H1 (cell line): Measurements from ENCODE around the gene BBS4. TPM values are rescaled to one million over a fixed set of nuclear protein-coding genes. Genes with fewer than 3 reads are reported as not detected.

Experiments used
- CTCF ChIA-PET: fragments of 300-600 bp; sonication (Branson Sonifier 250); formaldehyde crosslinking; loops from one replicate; lab custom pipeline; 2021; ENCODE audit not compliant: partially characterized antibody; lab: Charles Lee
- POLR2A ChIA-PET: fragments of 300-600 bp; sonication (Branson Sonifier 250); formaldehyde crosslinking; loops from one replicate; lab custom pipeline; 2021; ENCODE audit warnings: inconsistent platforms; ENCODE audit not compliant: partially characterized antibody; lab: Charles Lee
- DNase-seq, 2 experiments: peaks; one replicate each; pipeline versions ENCODE4 v3.0.0 to v3.0.0-alpha.2; 2010 to 2022; ENCODE audit warnings: low spot score in 2 of 2, low read depth in 1 of 2, mixed read lengths in 1 of 2
- FAIRE-seq: peaks from 2 replicates; lab custom pipeline; 2011; peaks lifted over from hg19 to GRCh38; lab: Jason Lieb, UNC
- H2AFZ ChIP-seq: 2 replicates; pipeline ENCODE4 v1.8.1; 2012; ENCODE audit warnings: low read length, inconsistent platforms
- H2AK5ac ChIP-seq: 2 replicates; pipeline ENCODE4 v1.6.1; 2013; ENCODE audit warnings: low read depth, low read length
- H2BK120ac ChIP-seq: replicated peaks from 2 replicates; pipeline ENCODE3; 2013; ENCODE audit warnings: low read depth, low read length, inconsistent platforms
- H2BK12ac ChIP-seq: 2 replicates; pipeline ENCODE4 v1.6.1; 2013; ENCODE audit warnings: low read depth, low read length
- H2BK15ac ChIP-seq: 2 replicates; pipeline ENCODE4 v1.6.1; 2013; ENCODE audit warnings: low read length
- H2BK20ac ChIP-seq: 2 replicates; pipeline ENCODE4 v1.6.1; 2013; ENCODE audit warnings: low read length
- H2BK5ac ChIP-seq: 2 replicates; pipeline ENCODE4 v1.6.1; 2013; ENCODE audit warnings: low read depth, low read length
- H3K14ac ChIP-seq: 2 replicates; pipeline ENCODE4 v1.6.1; 2013; ENCODE audit warnings: inconsistent platforms; ENCODE audit not compliant: insufficient read length
- H3K18ac ChIP-seq: 2 replicates; pipeline ENCODE4 v1.6.1; 2013; ENCODE audit warnings: low read length; ENCODE audit errors: extremely low read depth
- H3K23ac ChIP-seq: 2 replicates; pipeline ENCODE4 v1.6.1; 2013; ENCODE audit warnings: inconsistent platforms; ENCODE audit not compliant: insufficient read length
- H3K23me2 ChIP-seq: 2 replicates; pipeline ENCODE4 v1.6.1; 2013; ENCODE audit warnings: low read depth, low read length
- H3K27ac ChIP-seq: 2 replicates; pipeline ENCODE4 v1.6.1; 2011; ENCODE audit warnings: low read depth, low read length, inconsistent platforms
- H3K27me3 ChIP-seq, 4 experiments: replicated peaks in 1 of 4; 1 replicate in 1 of 4; 2 replicates in 3 of 4; pipeline versions ENCODE4 v1.6.1 to v1.8.1; 2011 to 2013; ENCODE audit warnings: low read length in 3 of 4, mild to moderate bottlenecking in 3 of 4, inconsistent platforms in 2 of 4, mixed read lengths in 2 of 4, moderate library complexity in 1 of 4; ENCODE audit not compliant: control insufficient read depth in 3 of 4, insufficient read depth in 3 of 4; ENCODE audit errors: extremely low read depth in 1 of 4
- H3K36me3 ChIP-seq, 4 experiments: 2 replicates each; pipeline versions ENCODE4 v1.6.1 to v1.8.1; 2011 to 2013; ENCODE audit warnings: mild to moderate bottlenecking in 4 of 4, low read length in 3 of 4, moderate library complexity in 2 of 4, control low read depth in 1 of 4, inconsistent platforms in 1 of 4; ENCODE audit not compliant: insufficient read depth in 4 of 4, control insufficient read depth in 2 of 4
- H3K4ac ChIP-seq: replicated peaks from 2 replicates; pipeline ENCODE3; 2013; ENCODE audit warnings: low read length, low read depth, mixed read lengths, inconsistent platforms; ENCODE audit not compliant: insufficient read length
- H3K4me1 ChIP-seq, 4 experiments: replicated peaks in 1 of 4; 1 replicate in 1 of 4; 2 replicates in 3 of 4; pipeline versions ENCODE4 v1.6.1 to v1.8.1; 2011 to 2013; ENCODE audit warnings: low read length in 3 of 4, inconsistent platforms in 2 of 4, mixed read lengths in 1 of 4; ENCODE audit not compliant: insufficient read depth in 4 of 4, control insufficient read depth in 3 of 4
- H3K4me2 ChIP-seq, 2 experiments: 2 replicates each; pipeline versions ENCODE4 v1.6.1 to v1.8.1; 2011 to 2013; ENCODE audit warnings: low read depth in 2 of 2, low read length in 2 of 2, control low read depth in 1 of 2, inconsistent platforms in 1 of 2, mild to moderate bottlenecking in 1 of 2; ENCODE audit not compliant: insufficient read depth in 1 of 2
- H3K4me3 ChIP-seq, 4 experiments: fragments of 200-600, 300-600 bp in 1 of 4; sonication (generic), shearing (Covaris generic), sonication (Bioruptor Twin) in 1 of 4; 2 replicates each; pipeline versions ENCODE4 v1.5.1 to v1.8.1; 2011 to 2016; ENCODE audit warnings: low read length in 4 of 4, low read depth in 3 of 4, control low read depth in 2 of 4, inconsistent platforms in 2 of 4, mild to moderate bottlenecking in 2 of 4, mixed read lengths in 1 of 4, moderate library complexity in 1 of 4; ENCODE audit not compliant: insufficient read depth in 2 of 4; ENCODE audit errors: extremely low read depth in 1 of 4
- H3K56ac ChIP-seq: replicated peaks from 2 replicates; pipeline ENCODE3; 2013; ENCODE audit warnings: low read depth, mild to moderate bottlenecking, mixed read lengths, low read length, inconsistent platforms; ENCODE audit not compliant: insufficient read length
- H3K79me1 ChIP-seq: 2 replicates; pipeline ENCODE4 v1.6.1; 2013; ENCODE audit warnings: low read depth, low read length, control low read depth
- H3K79me2 ChIP-seq, 2 experiments: 2 replicates each; pipeline versions ENCODE4 v1.6.1 to v1.8.1; 2012 to 2013; ENCODE audit warnings: low read length in 2 of 2, mild to moderate bottlenecking in 2 of 2, inconsistent platforms in 1 of 2; ENCODE audit not compliant: insufficient read depth in 2 of 2, control insufficient read depth in 1 of 2
- H3K9ac ChIP-seq, 4 experiments: replicated peaks in 1 of 4; 1 replicate in 1 of 4; 2 replicates in 3 of 4; pipeline versions ENCODE4 v1.6.1 to v1.8.1; 2011 to 2013; ENCODE audit warnings: low read depth in 3 of 4, low read length in 3 of 4, control low read depth in 2 of 4, mild to moderate bottlenecking in 2 of 4, moderate library complexity in 2 of 4, inconsistent platforms in 1 of 4; ENCODE audit errors: extremely low read depth in 1 of 4
- H3K9me3 ChIP-seq, 2 experiments: 2 replicates each; pipeline versions ENCODE4 v1.6.1 to v1.8.1; 2012 to 2013; ENCODE audit warnings: mild to moderate bottlenecking in 2 of 2, moderate library complexity in 2 of 2, control low read depth in 1 of 2, inconsistent platforms in 1 of 2, low read depth in 1 of 2, low read length in 1 of 2, mixed read lengths in 1 of 2; ENCODE audit not compliant: insufficient read depth in 2 of 2
- H4K20me1 ChIP-seq, 2 experiments: replicated peaks in 1 of 2; 2 replicates each; pipeline versions ENCODE3 to v1.8.1; 2011 to 2013; ENCODE audit warnings: inconsistent platforms in 2 of 2, low read length in 2 of 2, mild to moderate bottlenecking in 1 of 2; ENCODE audit not compliant: insufficient read depth in 2 of 2, control insufficient read depth in 1 of 2
- H4K5ac ChIP-seq: 2 replicates; pipeline ENCODE4 v1.6.1; 2013; ENCODE audit warnings: low read length, low read depth, mixed read lengths, inconsistent platforms; ENCODE audit not compliant: insufficient read length
- H4K8ac ChIP-seq: 2 replicates; pipeline ENCODE4 v1.8.0; 2013; ENCODE audit warnings: mild to moderate bottlenecking, moderate library complexity, low read length, inconsistent platforms; ENCODE audit not compliant: insufficient read depth; ENCODE audit errors: extremely low read depth
- H4K91ac ChIP-seq: replicated peaks from 2 replicates; pipeline ENCODE3; 2013; ENCODE audit warnings: low read length, mixed read lengths, inconsistent platforms; ENCODE audit not compliant: insufficient read length
- BACH1 ChIP-seq: IDR thresholded peaks from 2 replicates; pipeline ENCODE4 v1.6.1; 2012; ENCODE audit warnings: low read length, improper control_type of control experiment
- CEBPB ChIP-seq: IDR thresholded peaks from 2 replicates; pipeline ENCODE4 v1.6.1; 2012; ENCODE audit warnings: low read depth, low read length
- CTCF ChIP-seq, 3 experiments: IDR thresholded peaks; 1 replicate in 2 of 3; 2 replicates in 1 of 3; pipeline versions ENCODE4 v1.5.1 to v1.6.1; 2011; ENCODE audit warnings: low read length in 3 of 3, mild to moderate bottlenecking in 3 of 3, inconsistent platforms in 2 of 3, low read depth in 1 of 3, moderate library complexity in 1 of 3; ENCODE audit not compliant: insufficient read depth in 1 of 3; ENCODE audit errors: control extremely low read depth in 1 of 3
- SIN3A ChIP-seq, 2 experiments: IDR thresholded peaks in 1 of 2; conservative IDR thresholded peaks in 1 of 2; 2 replicates each; pipeline ENCODE4 v1.6.1; 2011 to 2012; ENCODE audit warnings: low read length in 2 of 2, improper control_type of control experiment in 1 of 2, low read depth in 1 of 2, mild to moderate bottlenecking in 1 of 2
- SIRT6 ChIP-seq: IDR thresholded peaks from one replicate; pipeline ENCODE4 v1.7.1; 2012; ENCODE audit warnings: low read length, inconsistent platforms
- SP2 ChIP-seq: IDR thresholded peaks from 2 replicates; pipeline ENCODE4 v1.6.1; 2012; ENCODE audit warnings: mild to moderate bottlenecking, low read length, inconsistent platforms
- WGBS, 2 experiments: shearing (Covaris generic) in 1 of 2; methylation state at CpG; one replicate each; pipeline versions ENCODE4 v1.1.6 to v1.1.7; 2013 to 2015; ENCODE audit warnings: low lambda C conversion rate in 2 of 2, mixed read lengths in 2 of 2, inconsistent platforms in 1 of 2, low coverage in 1 of 2, missing lambda C conversion rate in 1 of 2; ENCODE audit not compliant: insufficient replicate concordance in 2 of 2, insufficient coverage in 1 of 2, insufficient read length in 1 of 2; ENCODE audit errors: extremely low coverage in 1 of 2, missing lambda C conversion rate in 1 of 2; 5-methylcytosine and 5-hydroxymethylcytosine counted together
- polyA plus RNA-seq, 7 experiments: library from polyadenylated mRNA; depleted of rRNA in 3 of 7; stranded (reverse) in 5 of 7; unstranded in 2 of 7; fragments of >200 nt in 5 of 7; fragments of 200-250 nt in 2 of 7; gene quantifications; 1 replicate in 5 of 7; 2 replicates in 1 of 7; 4 replicates in 1 of 7; pipeline versions ENCODE4 v1.2.1 to v1.2.3, GENCODE V29; 2011 to 2013; ENCODE audit warnings: missing spikeins in 2 of 7, mixed read lengths in 2 of 7
- total RNA-seq: library from RNA; stranded (reverse); fragmentation: NEBNext Ultra II Directional; extraction: Animal tissue kit (Norgen Biotek cat#: 25700); gene quantifications from 2 replicates; pipeline ENCODE4 v1.2.1, GENCODE V29; 2021

The BBS4 gene
- total and polyA plus RNA-seq, 2 of the 8 experiments (the other 6 are each of a cell fraction or from before 2014, with no cell fraction given) = 17.4 to 24.1 TPM

DNA sequence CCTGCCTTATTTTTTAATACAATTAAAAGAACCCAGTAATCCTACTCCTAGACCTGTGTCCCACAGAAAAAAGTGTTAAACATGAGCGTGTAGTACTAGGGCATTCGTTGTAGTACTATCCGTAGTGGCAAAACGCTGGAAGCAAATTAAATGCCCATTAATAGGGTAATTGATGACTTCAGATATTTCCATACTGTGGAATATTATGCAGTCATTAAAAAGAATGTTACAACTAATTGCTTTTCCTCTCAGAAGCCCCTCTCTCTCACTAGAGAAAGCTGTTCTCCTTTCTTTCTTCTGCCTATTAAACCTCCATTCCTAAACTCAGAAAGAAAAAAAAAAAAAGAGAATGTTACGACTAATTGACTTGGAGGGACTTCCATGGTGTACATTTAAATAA is 2.7 kb downstream of the BBS4 start:
- H4K20me1 ChIP-seq = no peaks in the 10 kb centered on the region
- no peak overlapping the region for H3K27ac ChIP-seq
- H2BK20ac ChIP-seq = no peak overlapping the region
- H3K4me3 ChIP-seq = no peak overlapping the region
- H3K18ac ChIP-seq = no peak overlapping the region
- H3K4ac ChIP-seq = no peak overlapping the region
- CTCF ChIA-PET = interaction anchor here (0.6 to 1.2 kb wide), 2 partner anchors 61 to 1864 kb away, joined by 3 read pairs; no protein-coding TSS in a partner anchor
- peaks cover 0 to 36% of the 10 kb centered on the region in 2 experiments; a peak in 2 of 4 replicates for H3K79me2 ChIP-seq
- H3K4me2 ChIP-seq = no peak overlapping the region
- H2BK5ac ChIP-seq = no peak overlapping the region
- H3K23ac ChIP-seq = no peak overlapping the region
- H4K5ac ChIP-seq = no peak overlapping the region
- H2BK120ac ChIP-seq = no peak overlapping the region
- 0 out of 2 replicates have a peak, but pooled peaks cover 2% of the 10 kb centered on the region for H3K23me2 ChIP-seq
- no peak overlapping the region for H3K14ac ChIP-seq
- no peak overlapping the region for H3K56ac ChIP-seq
- no peak overlapping the region for H2AK5ac ChIP-seq
- 98% methylated on average over 5 of the region's 5 CpGs; no CpG with 5 or more reads in 1 of the 2 experiments for WGBS, 2 experiments
- POLR2A ChIA-PET = no interaction called here
- 0 out of 2 replicates have a peak, but pooled peaks cover 3% of the 10 kb centered on the region for H3K79me1 ChIP-seq
- H2AFZ ChIP-seq = no peak overlapping the region
- no peak overlapping the region for H2BK12ac ChIP-seq
- H3K27me3 ChIP-seq = no peaks in the 10 kb centered on the region
- H4K8ac ChIP-seq = no peak overlapping the region
- H3K9ac ChIP-seq = no peak overlapping the region
- DNase-seq (no peak), FAIRE-seq (no peak)
- no peak overlapping the region for H2BK15ac ChIP-seq
- no peaks in the 10 kb centered on the region for H3K36me3 ChIP-seq
- 0 out of 7 replicates have a peak, but pooled peaks cover 0 to 2% (median 0%) of the 10 kb centered on the region in 4 experiments for H3K4me1 ChIP-seq
- no peak overlapping the region for H4K91ac ChIP-seq
- no peaks in the 10 kb centered on the region for H3K9me3 ChIP-seq
- no peak for TF ChIP-seq SIN3A (conservative IDR thresholded peaks at IDR 0.05 in 1 of 2, IDR thresholded peaks at IDR 0.05 in 1 of 2; ENCODE audit: low read depth in 1 of 2, low read length in 2 of 2)
- no peak for TF ChIP-seq SIRT6
- no peak for TF ChIP-seq SP2
- no peak for TF ChIP-seq CEBPB
- no peak for TF ChIP-seq BACH1
- TF ChIP-seq CTCF (IDR thresholded peaks at IDR 0.05; ENCODE audit: control extremely low read depth in 1 of 3, insufficient read depth in 1 of 3, low read depth in 1 of 3, low read length in 3 of 3) = no peak
